HG03095 (cell line): ENCODE measurements around the gene EVA1A.

Experiments used
- ATAC-seq: cut with Tn5 transposase; IDR thresholded peaks from one replicate; pipeline ENCODE4 v1.9.1; 2021; ENCODE audit warnings: moderate library complexity; ENCODE audit not compliant: unreplicated experiment

Gene EVA1A

DNA sequence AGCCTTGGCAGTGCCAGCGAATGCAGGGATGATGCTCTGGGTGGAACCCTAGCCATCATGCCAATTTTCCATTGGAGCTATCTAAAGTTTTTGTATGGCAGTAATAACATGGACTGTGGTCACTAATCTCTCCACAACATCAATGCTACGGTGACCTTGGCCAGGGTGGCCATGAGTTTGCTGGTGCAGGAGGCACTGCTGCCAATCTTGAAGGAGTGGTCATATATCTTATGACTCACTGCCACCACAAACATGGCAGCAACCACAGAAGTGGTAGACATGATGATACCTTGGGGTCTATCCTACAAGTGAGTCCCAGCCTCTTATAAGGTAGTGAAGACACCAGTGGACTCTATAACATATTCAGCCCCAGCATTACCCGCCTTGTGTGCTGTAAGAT is 104.6 kb downstream of the EVA1A start:
- ATAC-seq: no peak

GRCh38 chr2:75454241-75454620 is 106.5 kb downstream of the EVA1A start:
- ATAC-seq: no peak

- no peak for ATAC-seq
Observed at GRCh38 chr2:75453384-75454240, 107.1 kb downstream of the EVA1A start.

GRCh38 chr2:75450068-75450467 is 110.7 kb downstream of the EVA1A start:
- ATAC-seq: no peak

- no peak for ATAC-seq
Observed at GRCh38 chr2:75447176-75447575, 113.6 kb downstream of the EVA1A start.
